A673 (cell line): ENCODE data around the gene FGD4. TPM values are rescaled to one million over a fixed set of nuclear protein-coding genes. Genes with fewer than 3 reads are reported as not detected.

Source experiments
- BruUV-seq: library from RNA; stranded (reverse); fragments of 400-500 nt; replicated peaks from 2 replicates; lab custom pipeline; 2021; lab: Mats Ljungman, UMichigan
- CTCF ChIA-PET: fragments of 300-600 bp; sonication (Branson Sonifier 250); formaldehyde crosslinking; loops from one replicate; lab custom pipeline; 2022; ENCODE audit warnings: antibody characterized with exemption; lab: Charles Lee
- POLR2A ChIA-PET: fragments of 300-600 bp; sonication (Branson Sonifier 250); formaldehyde crosslinking; loops from one replicate; lab custom pipeline; 2022; ENCODE audit warnings: antibody characterized with exemption; ENCODE audit not compliant: low non-redundant PET; lab: Charles Lee
- DNase-seq: peaks from one replicate; pipeline ENCODE4 v3.0.0-alpha.2; 2015; ENCODE audit warnings: low spot score
- H3K27ac ChIP-seq: fragments of 200-600 bp; sonication (generic); 2 replicates; pipeline ENCODE4 v1.5.1; 2016; ENCODE audit warnings: mixed run types, low read depth, mild to moderate bottlenecking, mixed read lengths, antibody characterized with exemption, low read length; ENCODE audit not compliant: poor library complexity, severe bottlenecking
- H3K27me3 ChIP-seq: fragments of 200-600 bp; sonication (generic); replicated peaks from 2 replicates; pipeline ENCODE4 v1.6.1; 2017; ENCODE audit warnings: mixed run types, low read depth, mild to moderate bottlenecking, mixed read lengths, antibody characterized with exemption, low read length; ENCODE audit not compliant: insufficient read depth, poor library complexity
- H3K36me3 ChIP-seq: fragments of 200-600 bp; sonication (generic); 2 replicates; pipeline ENCODE4 v1.6.1; 2016; ENCODE audit warnings: mixed run types, mild to moderate bottlenecking, mixed read lengths, antibody characterized with exemption, low read length; ENCODE audit not compliant: insufficient read depth, poor library complexity, severe bottlenecking
- H3K4me1 ChIP-seq: fragments of 200-600 bp; sonication (generic); 2 replicates; pipeline ENCODE4 v1.6.1; 2017; ENCODE audit warnings: mixed run types, mild to moderate bottlenecking, mixed read lengths, antibody characterized with exemption, low read length; ENCODE audit not compliant: insufficient read depth, poor library complexity, severe bottlenecking
- H3K4me3 ChIP-seq: fragments of 200-600 bp; sonication (generic); 2 replicates; pipeline ENCODE4 v1.5.1; 2016; ENCODE audit warnings: low read depth, mixed run types, mild to moderate bottlenecking, mixed read lengths, low read length; ENCODE audit not compliant: poor library complexity, severe bottlenecking
- H3K9me3 ChIP-seq: fragments of 200-600 bp; sonication (generic); 2 replicates; pipeline ENCODE4 v1.6.1; 2016; ENCODE audit warnings: mixed run types, low read depth, mild to moderate bottlenecking, mixed read lengths, antibody characterized with exemption, low read length; ENCODE audit not compliant: poor library complexity, severe bottlenecking
- CTCF ChIP-seq: fragments of 300-800, 200-600 bp; sonication (generic); conservative IDR thresholded peaks from 2 replicates; pipeline ENCODE4 v1.5.1; 2017; ENCODE audit warnings: low read depth, mild to moderate bottlenecking, antibody characterized with exemption, low read length, moderate library complexity, mixed read lengths
- EZH2 ChIP-seq: fragments of 200-600 bp; sonication (generic); IDR thresholded peaks from 2 replicates; pipeline ENCODE4 v1.6.1; 2017; ENCODE audit warnings: borderline replicate concordance, low read depth, mild to moderate bottlenecking, mixed read lengths, antibody characterized with exemption, low read length; ENCODE audit not compliant: poor library complexity, severe bottlenecking
- intact Hi-C: fragments of 100-400 bp; cut with micrococcal nuclease; formaldehyde crosslinking; loops from one replicate; pipeline ENCODE4 v1.10.0; 2022; ENCODE audit not compliant: unreplicated experiment
- total RNA-seq: library from RNA; stranded (reverse); gene quantifications from 2 replicates; pipeline ENCODE4 v1.2.3, GENCODE V29; 2021

FGD4 gene
- total RNA-seq, 1 experiment from 2014 or later = 21.5 TPM

- H3K36me3 ChIP-seq = no peaks in the 10 kb centered on the region
- H3K4me1 ChIP-seq = peaks cover 68% of the 10 kb centered on the region
- POLR2A ChIA-PET = no interaction called here
- peak overlapping the region; percentile 9 for H3K27ac ChIP-seq
- no TSS peak for BruUV-seq
- H3K4me3 ChIP-seq = no peak overlapping the region
- intact Hi-C loops = no loop called here
- TF ChIP-seq EZH2 = no peak
- TF ChIP-seq CTCF = peak; percentile 41; the same call in 1 of the 2 replicates
- CTCF ChIA-PET = no interaction called here
- H3K9me3 ChIP-seq = no peaks in the 10 kb centered on the region
- no peaks in the 10 kb centered on the region for H3K27me3 ChIP-seq
- DNase-seq = peak; percentile 78
Observed at GRCh38 chr12:32545413-32545980, 146.1 kb downstream of the FGD4 start.

GRCh38 chr12:32546272-32546671 is 146.9 kb downstream of the FGD4 start:
- POLR2A ChIA-PET = no interaction called here
- intact Hi-C loops = no loop called here
- TF ChIP-seq EZH2 (no peak), CTCF (no peak)
- H3K27ac ChIP-seq = peak overlapping the region; percentile 5
- CTCF ChIA-PET = no interaction called here
- no peak for DNase-seq
- peaks cover 65% of the 10 kb centered on the region for H3K4me1 ChIP-seq
- no peaks in the 10 kb centered on the region for H3K36me3 ChIP-seq
- no peak overlapping the region for H3K4me3 ChIP-seq
- no peaks in the 10 kb centered on the region for H3K27me3 ChIP-seq
- no peaks in the 10 kb centered on the region for H3K9me3 ChIP-seq
- BruUV-seq = no TSS peak

- intact Hi-C loops = no loop called here
- Histone ChIP-seq H3K36me3 (no peaks in the 10 kb centered on the region), H3K9me3 (no peaks in the 10 kb centered on the region), H3K4me3 (no peak overlapping the region), H3K4me1 (peaks cover 50% of the 10 kb centered on the region), H3K27ac (peak overlapping the region; percentile 64), H3K27me3 (no peaks in the 10 kb centered on the region)
- BruUV-seq = no TSS peak
- CTCF ChIA-PET = no interaction called here
- no peak for DNase-seq
- TF ChIP-seq CTCF (no peak), EZH2 (no peak)
- POLR2A ChIA-PET = no interaction called here
Observed at GRCh38 chr12:32548691-32549281, 149.4 kb downstream of the FGD4 start.
